NCI-H1417 treated with DMSO at 0.1 percent for 48 hours (cell line): ENCODE measurements around the gene DBH.
"Not testable (repeated sequence)": the region's sequence is repeated elsewhere in the genome, so short reads cannot be mapped to it uniquely, and the experiment has no call there.

Source experiments
- DNase-seq: peaks from one replicate; lab custom pipeline; 2025; lab: John Stamatoyannopoulos, UW

DBH gene

GRCh38 chr9:133666845-133667244, 30.7 kb downstream of the DBH start:
- DNase-seq: no peak

- DNase-seq: no peak
Observed at GRCh38 chr9:133667759-133668450, 31.7 kb downstream of the DBH start.

- no peak for DNase-seq
Observed at GRCh38 chr9:133669182-133669801, 33.1 kb downstream of the DBH start.

GRCh38 chr9:133670466-133670865, 34.3 kb downstream of the DBH start:
- DNase-seq: no peak

- no peak for DNase-seq
Observed at GRCh38 chr9:133671371-133671770, 35.2 kb downstream of the DBH start.

GRCh38 chr9:133672503-133673257, 36.5 kb downstream of the DBH start:
- DNase-seq: no peak

- DNase-seq: no peak
Observed at GRCh38 chr9:133673258-133673655, 37.1 kb downstream of the DBH start.

GRCh38 chr9:133674091-133674490, 37.9 kb downstream of the DBH start:
- no peak for DNase-seq

- DNase-seq: not testable (repeated sequence)
Observed at GRCh38 chr9:133675796-133676195, 39.6 kb downstream of the DBH start.

GRCh38 chr9:133676450-133676849, 40.3 kb downstream of the DBH start:
- DNase-seq: no peak

- no peak for DNase-seq
Observed at GRCh38 chr9:133677126-133678010, 41.2 kb downstream of the DBH start.

- no peak for DNase-seq
Observed at GRCh38 chr9:133679056-133679455, 42.9 kb downstream of the DBH start.

GRCh38 chr9:133679466-133680061, 43.4 kb downstream of the DBH start:
- no peak for DNase-seq

GRCh38 chr9:133680250-133680975, 44.2 kb downstream of the DBH start:
- no peak for DNase-seq

- DNase-seq: no peak
Observed at GRCh38 chr9:133680976-133681657, 45.0 kb downstream of the DBH start.

GRCh38 chr9:133681658-133682306, 45.6 kb downstream of the DBH start:
- no peak for DNase-seq

GRCh38 chr9:133682818-133683585, 46.8 kb downstream of the DBH start:
- no peak for DNase-seq

GRCh38 chr9:133683586-133684120, 47.5 kb downstream of the DBH start:
- no peak for DNase-seq
